ENCODE measurements around the gene HS3ST6.

DNA sequence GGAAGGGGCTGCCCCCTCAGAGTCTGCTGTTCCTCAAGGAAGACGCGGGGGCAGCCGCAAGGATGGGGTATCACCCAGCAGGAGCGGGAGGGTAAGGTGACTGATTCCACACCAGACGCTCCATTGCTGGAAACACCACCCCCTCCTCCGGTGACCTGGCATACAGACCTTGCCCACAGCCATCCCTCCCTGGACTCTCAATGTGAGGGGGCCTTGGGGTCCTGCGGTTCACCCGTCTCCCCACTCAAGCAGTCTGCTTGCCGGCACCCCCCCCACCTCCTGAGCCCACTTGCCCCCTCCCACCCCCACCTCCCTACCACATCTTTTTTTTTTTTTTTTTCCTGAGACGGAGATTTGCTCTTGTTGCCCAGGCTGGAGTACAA lies 12.1 kb upstream of the HS3ST6 start:
- TF ChIP-seq, protein P1, sequence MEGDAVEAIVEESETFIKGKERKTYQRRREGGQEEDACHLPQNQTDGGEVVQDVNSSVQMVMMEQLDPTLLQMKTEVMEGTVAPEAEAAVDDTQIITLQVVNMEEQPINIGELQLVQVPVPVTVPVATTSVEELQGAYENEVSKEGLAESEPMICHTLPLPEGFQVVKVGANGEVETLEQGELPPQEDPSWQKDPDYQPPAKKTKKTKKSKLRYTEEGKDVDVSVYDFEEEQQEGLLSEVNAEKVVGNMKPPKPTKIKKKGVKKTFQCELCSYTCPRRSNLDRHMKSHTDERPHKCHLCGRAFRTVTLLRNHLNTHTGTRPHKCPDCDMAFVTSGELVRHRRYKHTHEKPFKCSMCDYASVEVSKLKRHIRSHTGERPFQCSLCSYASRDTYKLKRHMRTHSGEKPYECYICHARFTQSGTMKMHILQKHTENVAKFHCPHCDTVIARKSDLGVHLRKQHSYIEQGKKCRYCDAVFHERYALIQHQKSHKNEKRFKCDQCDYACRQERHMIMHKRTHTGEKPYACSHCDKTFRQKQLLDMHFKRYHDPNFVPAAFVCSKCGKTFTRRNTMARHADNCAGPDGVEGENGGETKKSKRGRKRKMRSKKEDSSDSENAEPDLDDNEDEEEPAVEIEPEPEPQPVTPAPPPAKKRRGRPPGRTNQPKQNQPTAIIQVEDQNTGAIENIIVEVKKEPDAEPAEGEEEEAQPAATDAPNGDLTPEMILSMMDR (conservative IDR thresholded peaks at IDR 0.05; ENCODE audit: low read length), result no peak
- no peak for TF ChIP-seq EZH2phosphoT487 (IDR thresholded peaks at IDR 0.05; ENCODE audit: borderline replicate concordance, low read depth, low read length)

Measured in OCI-LY7 (cell line).